Hematopoietic multipotent progenitor cell treated with erythropoietin and hydrocortisone succinate and interleukin-3 and kit ligand, for 15 days (in vitro differentiated cells): ENCODE data around the gene PEX16.
A peak's percentile ranks its signal among the peaks of the same experiment; 100 is the strongest.

ENCODE experiments used
- DNase-seq: peaks from one replicate; pipeline ENCODE4 v3.0.0-alpha.2; 2015; ENCODE audit warnings: low spot score

The PEX16 gene

DNA sequence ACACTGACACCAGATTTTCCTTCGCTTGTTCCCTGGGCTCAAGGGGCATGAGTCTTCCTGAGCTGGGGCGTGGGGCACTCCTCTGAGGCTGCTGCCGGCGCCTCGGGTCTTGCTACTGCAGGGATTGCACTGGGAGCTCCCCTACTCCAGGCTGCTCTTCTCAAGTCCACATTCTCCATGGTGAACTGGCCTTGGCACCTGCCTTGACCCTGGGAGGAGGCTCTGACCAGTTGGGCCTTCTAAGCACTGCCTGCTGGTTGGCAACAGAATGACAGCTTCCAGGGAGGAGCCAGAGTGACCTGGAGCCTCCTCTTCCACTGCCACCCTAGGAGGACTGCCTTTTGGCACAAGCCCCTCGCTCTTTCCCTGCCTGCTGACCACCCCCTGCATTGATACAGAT, 20.1 kb downstream of the PEX16 start:
- no peak for DNase-seq

DNA sequence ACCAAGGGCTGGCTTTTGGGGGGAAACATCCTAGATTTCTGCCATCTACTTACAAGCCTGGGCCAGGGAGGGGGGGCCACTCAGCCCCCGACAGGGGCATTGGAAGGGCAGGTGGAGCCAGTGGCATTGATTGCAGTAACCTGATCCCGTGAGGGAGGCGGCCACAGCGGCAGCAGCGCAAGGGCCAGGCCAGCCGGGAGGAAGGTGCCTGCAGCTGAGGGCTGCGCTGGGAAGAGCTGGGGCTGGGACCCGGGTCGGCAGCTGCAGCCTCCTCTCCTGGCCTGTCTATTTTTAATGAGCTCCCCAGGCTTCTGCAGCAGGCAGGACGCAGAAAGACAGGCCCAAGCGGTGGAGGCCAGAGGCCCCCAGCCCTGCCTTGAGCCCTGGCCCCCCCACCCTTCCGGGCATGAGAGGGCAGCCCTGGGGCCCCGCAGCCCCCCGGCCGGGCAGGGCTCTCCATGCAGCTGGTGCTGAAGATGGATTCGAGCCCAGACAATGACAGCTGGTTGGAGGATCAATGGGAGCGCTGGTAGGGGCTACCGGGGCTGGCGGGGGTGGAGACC, 21.2 kb downstream of the PEX16 start:
- no peak for DNase-seq

DNA sequence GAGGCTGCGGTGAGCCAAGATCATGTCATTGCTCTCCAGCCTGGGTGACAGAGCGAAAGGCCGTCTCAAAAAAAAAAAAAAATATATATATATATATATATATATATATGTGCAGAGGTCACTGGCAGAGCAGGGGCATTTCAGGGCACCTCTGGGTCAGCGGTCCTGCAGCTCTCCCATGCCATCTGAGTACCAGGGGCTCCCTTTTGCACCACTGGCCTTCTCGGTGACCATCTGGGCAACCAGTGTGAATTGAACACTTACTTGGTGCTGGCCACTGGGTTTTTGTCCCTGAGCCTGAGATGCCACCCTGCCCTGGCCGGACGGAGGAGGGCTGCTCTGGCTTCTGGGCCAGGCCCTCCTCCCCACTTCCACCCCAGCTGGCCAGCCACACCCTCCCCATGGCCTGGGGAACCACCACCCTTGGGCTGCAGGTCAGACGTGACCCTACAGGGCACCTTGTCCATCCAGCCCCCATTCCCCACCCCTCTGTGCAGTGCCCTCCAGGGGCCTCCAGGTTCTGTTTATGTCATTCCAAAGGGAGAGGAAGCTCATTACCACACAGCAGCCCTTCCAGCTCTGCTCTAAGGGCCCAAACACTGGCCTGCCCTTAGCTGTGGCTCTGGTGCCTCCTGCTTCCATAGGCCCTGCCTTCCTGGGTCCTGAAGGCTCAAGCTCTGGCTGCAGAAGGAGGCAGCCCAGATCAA, 22.0 kb downstream of the PEX16 start:
- no peak for DNase-seq

DNA sequence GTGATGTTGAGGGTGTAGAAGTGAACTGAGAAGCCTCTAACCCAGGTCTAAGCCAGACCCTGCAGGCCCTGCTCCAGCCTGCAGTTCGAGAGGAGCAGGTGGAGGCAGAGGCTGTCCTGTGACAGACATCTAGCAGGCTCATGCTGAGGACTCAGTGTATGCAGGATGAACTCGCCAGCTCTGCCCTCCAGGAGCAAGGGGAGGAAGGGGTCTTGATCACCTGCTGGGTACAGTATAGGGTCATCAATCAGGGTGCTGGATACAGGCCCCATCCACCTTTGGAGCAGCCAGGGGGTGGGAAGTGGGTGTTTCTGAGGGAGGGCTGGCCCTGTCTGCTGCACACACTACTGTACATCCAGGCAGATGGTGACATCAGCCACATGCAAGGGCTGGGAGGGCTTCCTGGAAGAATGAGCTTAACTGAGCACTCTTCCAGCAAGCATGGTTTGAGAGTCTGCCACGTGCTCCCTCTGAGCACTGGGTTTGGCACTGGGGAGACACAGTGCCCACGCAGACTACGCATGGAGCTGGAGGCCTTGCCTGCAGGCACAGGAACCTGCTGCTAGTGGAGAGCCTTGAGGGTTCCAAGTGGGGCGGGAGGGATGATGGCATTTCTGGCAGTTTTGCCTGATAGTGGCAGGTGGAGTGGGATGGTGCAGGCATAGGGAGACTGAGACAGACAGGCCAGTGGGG, 23.0 kb downstream of the PEX16 start:
- DNase-seq = no peak

DNA sequence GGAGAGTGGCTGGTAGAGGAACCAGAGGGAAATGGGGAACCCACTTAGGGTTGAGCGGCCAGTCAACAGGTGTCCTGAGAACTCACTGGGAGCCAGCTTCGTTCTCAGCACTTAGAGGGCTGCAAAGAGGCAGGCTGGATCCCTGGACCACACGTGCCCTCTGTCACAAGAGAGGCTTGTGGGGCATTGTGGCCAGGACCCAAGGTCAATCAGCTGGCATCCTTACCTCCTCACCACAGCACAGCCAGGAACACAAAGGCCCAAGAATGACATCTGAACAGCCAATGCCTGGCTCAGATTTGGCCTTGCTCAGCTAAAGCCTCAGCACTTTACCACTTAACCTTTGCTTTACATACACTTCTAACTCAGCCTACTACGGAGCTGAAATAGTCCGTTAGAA, 24.8 kb downstream of the PEX16 start:
- no peak for DNase-seq

DNA sequence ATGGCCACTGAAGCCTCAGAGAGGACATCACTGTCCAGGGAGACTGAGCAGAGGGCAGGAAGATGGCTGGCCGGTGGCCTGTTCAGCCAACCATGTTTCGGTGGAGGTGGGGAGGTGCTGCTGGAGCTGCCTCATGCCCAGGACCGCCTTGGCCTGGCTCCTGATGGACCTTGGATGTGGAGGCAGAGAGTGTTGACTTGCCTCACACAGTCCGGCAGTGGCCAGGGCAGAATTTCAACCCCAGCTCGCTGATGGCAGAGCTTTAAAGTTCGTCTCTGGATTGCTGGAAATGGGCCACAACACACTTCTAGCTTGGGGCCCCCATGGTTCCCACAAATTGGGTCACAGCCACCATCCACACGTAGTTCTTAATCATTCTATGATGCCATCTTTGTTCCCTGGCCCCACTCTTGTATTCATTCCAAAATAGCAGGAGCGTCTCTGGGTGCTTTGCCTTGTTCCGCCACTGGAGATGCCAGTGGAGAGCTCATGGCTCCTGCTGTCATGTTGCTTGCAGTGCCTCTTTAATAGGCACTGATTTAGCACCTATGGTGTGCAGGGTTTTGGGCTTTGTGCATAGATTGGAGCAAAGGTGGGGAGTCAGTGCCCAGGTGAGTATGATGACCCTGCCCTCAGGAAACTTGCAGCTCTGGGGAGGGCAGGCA, 26.7 kb downstream of the PEX16 start:
- no peak for DNase-seq

DNA sequence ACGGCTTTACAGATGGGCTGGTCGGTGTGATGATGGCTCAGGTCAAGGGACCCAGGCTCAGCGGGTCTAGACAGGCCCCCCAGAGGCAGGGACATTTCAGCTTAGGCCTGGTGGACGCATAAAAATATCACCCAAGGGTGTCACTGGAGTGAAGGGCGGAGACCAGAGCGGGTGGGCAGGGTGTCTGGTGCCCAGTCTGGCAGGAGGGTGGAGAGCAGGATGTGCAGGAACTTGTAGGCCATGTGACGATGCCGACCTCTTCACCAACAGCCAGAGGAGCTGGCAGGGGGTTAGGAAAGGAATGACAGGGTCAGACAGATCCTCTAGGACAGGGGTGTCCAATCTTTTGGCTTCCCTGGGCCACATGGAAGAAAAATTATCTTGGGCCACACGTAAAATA, 27.7 kb downstream of the PEX16 start:
- no peak for DNase-seq

DNA sequence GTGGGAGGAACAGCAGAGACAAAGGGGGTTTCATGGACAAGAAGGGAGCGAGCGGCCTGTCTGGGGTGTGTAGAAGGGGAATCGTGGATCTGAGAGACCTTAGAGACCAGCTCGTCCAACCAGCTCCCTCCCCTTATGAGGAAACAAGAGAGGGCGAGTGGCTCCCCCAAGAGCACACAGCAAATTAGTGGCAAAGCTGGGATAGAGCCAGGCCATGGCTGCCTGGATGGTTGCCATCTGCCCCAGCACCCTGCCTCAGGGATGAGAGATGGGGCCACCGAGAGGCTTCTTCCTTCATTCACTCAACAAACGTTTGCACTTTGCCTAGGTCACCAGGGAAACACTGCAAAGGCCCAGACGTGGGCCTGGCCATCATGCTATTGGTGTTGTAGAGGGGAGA, 28.1 kb downstream of the PEX16 start:
- no peak for DNase-seq

DNA sequence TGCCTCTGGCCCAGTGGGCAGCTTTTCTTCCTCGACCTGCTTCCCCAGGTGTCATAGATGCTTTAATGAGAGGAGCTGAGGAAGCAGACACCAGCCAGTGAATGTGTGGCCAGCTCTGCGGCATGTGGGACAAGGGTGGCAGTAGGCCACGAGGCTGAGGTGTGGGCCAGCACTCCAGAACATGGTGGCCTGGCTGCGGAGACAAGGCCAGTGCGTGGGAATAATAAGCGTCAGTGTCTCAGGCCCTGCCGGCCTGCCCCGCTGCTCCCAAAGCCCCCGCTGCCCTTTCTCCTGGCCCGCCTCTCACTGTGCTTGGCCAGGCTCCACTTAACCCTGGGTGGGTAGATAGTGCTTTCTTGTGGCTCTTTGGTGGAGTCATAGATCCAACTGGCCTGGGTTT, 30.1 kb downstream of the PEX16 start:
- no peak for DNase-seq

DNA sequence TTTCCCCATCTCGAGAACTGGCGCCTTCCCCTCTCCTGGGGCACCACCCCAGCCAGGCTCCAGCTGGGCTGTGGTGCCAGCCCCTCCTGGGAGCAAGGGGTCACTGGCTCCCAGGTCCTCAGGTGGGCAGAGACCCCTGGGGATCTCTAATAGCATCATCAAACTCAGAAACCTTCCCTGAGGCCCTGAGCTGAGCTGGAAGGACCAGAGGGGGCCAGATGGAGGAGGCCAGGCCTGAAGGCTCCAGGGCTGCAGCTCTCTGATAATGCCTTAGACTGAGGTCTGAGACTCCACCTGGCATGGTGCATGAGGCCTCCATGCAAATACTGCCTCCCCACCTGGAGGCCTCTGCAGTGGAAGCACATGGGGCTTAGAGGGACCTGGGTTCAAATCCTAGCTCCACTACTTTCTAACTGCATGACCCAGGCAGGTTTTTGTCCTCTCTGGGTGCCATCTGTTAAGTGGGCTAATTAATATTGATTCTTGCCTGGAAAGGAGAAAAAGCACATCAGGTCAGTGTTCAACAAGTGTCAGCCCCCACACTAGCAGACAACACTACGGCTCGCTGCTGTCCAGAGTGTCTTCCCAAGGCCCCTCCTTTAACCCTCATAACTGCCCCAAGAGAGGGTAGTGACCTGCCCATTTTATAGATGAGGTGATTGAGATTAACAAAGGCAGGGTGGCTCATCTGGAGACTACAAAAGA, 30.7 kb downstream of the PEX16 start:
- DNase-seq = no peak

DNA sequence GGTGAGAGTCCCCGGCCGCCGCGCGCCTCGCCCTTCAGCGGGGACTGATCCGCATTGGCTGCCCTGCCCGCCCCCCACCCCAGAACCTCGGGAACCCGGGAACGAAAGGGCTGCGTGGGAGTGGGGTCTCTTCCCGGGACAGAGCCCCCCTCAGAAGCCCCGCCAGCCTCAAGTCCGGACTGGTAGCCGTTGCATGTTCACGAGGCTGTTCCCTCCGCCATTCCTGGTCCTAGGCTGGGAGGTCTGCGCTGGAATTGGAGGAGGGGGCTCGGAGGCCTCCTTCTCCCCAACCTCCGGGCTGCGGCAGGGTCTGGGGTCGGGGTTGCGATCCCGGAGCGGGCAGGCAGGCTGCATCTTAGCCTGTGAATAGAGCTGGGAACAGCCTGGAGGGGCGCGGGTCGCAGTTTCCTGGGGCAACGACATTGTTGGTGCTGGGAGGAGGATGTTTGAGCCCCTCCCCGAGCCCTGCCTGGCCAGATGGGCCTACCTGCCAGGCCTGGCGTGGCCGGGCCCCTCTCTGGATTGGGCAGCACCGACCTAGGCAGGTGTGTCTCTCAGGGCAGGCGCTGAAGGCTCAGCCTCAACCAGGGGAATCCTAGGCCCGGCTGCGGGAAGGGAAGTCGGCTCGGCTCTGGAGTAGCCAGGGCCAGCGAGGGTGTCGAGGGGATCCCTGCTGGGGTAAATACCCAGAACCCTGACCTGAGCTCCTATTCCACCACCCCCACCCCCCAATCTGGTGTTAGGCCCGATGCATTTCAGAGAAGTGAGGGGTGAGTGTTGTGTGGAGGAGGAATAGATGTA, 31.6 kb downstream of the PEX16 start:
- DNase-seq = no peak

DNA sequence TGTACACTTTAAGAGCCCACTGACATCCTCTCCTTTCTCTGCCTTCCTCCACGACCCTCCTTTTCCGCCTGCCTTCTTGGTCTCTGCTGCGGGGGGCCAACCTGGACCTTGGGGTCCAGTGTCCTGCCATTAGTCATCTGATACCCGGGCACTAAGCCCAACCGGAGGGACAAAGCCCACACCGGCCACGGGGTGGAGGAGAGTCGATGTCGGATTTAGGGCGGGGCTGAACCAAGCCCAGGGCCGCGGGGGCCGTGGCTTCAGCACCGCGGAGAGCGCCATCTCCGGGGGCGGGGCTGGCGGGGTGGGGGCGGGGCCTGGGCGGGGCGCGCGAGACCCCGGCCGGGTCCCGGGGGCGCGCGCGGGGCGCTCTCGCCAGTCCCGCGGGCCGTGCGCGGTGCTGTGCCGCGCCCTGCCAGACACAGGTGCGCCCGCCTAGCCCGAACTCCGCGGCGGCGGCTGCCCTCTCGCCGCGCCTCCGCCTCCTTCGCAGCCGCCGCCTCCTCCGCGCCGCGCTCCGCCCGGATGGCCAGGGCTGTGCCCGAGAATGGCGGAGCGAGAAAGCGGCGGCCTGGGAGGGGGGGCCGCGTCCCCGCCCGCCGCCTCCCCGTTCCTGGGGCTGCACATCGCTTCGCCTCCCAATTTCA, 32.3 kb downstream of the PEX16 start, which contains the start of gene MAPK8IP1:
TSS of gene MAPK8IP1 (plus strand) at position 378 of the 647 bp plus-strand sequence. CDS start at position 548, 170 bp downstream.
- peak; percentile 36 for DNase-seq

DNA sequence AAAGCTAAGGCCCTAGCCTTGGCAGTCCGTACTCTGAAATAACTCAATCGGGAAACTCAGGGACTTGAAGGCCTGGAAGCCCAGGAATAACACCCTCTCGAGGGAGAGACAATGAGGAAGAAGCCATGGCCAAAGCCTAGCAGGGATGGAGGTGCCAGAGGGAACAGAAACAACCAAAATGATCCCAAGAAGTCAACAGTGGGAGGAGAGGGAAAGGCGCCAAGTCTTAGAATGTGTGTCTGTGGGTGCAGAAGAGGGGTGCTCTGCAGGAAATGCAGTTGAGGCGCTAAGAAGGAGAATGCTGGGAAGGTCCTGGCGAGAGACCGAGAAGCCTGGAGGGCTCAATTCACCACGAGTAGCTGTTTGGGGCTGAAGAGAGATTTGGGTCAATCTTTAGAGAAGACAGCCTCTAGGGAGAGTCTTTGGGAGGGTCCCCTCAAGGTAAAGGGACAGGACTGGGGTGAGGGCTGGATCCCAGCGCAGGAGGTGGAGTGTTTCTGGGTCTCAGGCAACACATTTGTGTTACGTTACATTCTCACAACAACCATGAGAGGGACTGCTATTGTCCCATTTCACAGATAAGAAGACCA, 33.0 kb downstream of the PEX16 start:
- no peak for DNase-seq

DNA sequence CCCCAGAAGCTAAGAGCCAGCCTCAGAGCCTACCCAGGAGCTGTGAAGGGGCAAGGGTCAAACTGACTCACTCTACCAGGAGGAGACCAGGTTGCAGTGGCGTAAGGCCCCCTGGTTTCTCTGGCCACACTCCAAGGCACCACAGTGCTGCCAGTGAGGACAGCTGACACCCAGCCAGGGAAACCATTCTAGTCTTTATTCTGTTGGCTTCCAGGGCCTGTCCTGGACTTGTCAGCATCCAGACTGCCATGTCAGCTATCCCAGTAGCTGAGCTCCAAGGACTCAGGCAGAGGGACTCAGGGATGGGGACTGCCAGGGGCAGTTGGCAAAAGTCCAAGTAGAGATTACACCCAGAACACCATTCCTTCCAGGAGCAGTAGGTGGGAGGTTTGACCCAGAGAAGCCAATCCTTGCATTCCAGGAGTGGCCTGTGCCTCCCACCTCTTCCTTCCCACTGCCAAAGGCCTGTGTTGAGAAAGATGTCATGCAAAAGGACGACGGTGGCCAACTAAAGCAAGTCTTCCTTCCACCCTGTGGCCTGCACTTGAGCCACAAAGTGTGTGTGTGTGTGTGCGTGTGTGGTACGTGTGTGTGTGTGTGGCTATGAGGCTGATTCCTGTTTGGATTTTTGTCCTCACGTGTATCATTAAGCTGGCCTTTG, 35.8 kb downstream of the PEX16 start:
- DNase-seq = no peak

DNA sequence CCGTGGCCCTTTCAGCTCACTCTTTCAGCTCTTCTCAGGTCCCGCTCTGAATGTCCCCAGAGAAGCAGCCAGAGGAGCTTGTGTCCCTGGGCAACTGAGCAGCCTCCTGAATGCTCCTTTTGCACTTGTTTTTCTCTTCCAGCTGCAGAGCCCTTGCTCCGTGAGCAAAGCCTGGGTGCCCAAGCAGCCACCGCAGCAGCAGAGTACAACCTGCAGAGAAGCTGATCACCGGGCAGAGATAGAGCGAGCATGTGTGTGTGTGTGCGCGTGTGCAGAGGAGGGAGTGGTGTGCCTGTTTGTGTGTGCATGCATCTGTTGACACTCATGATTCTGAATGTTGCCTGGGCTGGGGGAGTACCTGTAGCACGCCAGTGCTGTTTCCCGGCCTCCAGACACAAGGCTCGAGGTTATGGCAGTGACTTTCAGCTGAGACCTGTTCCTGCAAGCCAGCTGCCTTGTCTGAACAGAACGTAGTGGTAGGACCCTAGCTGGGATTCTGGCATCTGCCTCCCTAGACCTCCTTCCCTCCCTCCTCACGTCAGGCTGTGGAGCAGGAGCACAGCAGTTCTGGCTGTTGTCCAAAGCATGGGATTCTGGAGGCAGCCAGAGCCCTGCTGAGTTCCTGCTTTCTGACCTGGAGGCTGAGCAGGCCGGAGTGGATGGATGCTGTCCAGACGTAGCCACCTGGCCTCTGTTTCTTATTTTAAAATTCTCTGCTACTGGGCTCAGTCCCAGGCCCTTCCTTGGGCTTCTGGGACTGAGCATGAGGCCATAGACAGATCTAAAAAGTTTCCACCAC, 36.7 kb downstream of the PEX16 start:
- no peak for DNase-seq

DNA sequence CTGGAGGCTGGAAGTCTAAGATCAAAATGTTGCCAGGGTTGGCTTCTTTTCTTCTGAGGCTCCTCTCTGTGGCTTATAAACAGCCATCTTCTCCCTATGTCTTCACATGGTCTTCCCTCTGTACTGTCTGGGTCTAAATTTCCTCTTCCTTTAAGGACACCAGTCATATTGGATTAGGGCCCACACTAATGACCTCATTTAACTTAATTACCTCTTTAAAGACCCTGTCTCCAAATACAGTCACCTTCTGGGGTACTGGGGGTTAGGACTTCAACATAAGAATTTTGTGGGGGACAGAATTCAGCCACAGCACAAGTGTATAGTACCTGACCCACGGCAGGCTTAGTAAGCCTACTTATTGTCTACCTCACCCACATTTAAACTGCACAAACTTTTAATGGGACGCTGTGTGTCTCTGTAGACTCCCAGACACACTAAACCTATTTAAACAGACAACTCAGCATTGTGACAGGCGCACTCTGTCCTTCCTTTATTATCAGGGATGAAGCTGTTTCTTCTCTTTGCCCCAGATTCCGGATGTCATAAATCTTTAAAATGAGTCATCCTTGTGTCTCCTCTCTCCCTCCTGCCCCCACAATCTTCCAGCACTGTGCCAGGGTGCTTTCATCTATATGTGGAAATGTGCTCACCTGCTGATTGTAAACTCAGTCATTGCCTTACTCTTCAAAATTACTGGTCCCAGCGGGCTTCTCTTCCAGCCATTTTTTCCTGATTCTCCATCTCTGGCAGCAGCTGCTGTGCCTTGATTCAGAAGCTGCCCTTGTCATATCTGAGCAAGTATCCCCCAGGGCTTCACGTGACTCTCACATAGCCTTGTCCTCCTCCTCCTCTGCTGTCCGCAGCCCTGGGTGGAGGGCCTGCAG, 37.6 kb downstream of the PEX16 start:
- no peak for DNase-seq

DNA sequence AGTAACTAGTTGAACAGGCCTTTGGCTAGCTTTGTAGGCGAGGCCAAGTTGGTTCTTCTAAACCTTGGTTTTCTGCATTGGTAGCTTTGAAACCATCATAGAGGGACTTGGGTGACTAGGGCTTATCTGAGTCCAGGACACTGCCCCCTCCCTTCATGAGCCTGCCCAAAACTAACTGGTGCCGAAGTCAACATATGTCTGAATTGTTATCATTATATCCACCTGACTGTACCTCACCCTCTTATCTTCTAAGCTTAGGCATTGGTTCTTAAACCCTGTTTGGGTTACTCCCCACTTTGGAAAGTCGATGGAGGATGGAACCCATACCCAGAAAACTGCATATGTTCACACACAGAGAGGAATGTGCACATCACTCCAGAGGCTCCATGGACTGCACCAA, 39.8 kb downstream of the PEX16 start:
- DNase-seq = no peak

DNA sequence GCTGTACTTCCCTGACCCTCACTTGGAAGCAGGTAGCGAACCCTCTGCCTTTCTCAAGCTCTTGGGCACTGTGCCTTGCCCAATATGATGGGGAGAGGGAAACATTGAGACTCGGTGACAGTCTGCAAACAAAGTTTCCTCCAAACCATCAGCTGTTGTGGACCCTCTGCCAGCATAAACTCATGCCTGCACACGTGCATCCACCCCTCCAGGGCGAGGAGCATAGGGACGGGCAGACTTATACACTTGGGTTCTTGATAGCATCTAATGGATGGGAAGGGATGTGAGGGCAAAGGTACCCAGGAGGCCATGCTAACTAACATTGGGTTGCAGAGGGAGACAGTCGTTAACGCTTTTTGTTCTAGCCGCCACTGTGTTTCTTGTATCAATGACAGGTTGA, 40.5 kb downstream of the PEX16 start:
- no peak for DNase-seq
